ENCODE measurements around the gene SASH1. TPM values are rescaled to one million over a fixed set of nuclear protein-coding genes. Genes with fewer than 3 reads are reported as not detected.

Gene SASH1
- total RNA-seq, 4 donors from 2014 or later = 132 to 238 (median 160) TPM

DNA sequence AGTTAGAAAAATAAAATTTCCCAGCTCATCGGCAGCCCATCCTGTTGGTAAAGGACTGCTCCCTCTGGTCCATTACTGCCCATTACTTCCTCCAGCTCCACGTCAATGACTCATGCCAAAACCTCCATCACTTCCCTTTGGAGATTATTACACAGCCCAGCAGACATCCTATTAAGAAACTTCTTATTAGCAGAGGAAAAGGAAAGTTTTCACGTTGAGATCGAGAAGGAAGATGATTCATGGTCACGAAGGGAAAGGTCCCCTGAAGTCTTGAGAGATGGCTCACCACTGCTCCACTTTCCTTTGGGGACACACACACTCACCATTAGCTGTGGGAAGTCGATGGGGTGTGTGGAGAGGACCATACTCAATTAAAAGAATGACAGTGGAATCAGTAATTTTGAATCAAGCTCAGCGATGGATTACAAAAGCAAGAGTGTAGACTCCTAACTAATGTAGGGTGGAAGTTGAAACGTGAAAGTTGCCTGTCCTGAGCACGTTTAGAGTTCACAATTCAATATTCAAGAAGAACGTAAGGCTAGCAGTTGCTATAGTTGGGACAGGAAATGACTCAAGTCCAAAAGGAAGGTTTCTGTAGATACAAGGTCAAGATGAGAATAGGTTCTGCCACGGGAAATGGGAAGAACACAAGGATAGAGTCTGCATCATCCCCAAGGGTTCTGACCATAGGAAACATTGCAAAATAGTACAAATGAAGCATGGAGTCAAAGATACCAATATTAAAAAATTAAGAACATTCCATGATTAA, 21.6 kb downstream of the SASH1 start:
- Histone ChIP-seq H3K27ac (peak overlapping the region in 3 of 4 donors; percentile 30 to 83 (median 56)), H3K9me3 (no peaks in the 10 kb centered on the region), H3K27me3 (no peaks in the 10 kb centered on the region), H3K4me1 (peaks cover 0 to 49% (median 7%) of the 10 kb centered on the region in 4 donors), H3K36me3 (no peaks in the 10 kb centered on the region), H3K4me3 (no peak overlapping the region)
- 64 to 77% methylated on average over 11 of the region's 11 CpGs for WGBS, 2 donors
- TF ChIP-seq, protein P1, sequence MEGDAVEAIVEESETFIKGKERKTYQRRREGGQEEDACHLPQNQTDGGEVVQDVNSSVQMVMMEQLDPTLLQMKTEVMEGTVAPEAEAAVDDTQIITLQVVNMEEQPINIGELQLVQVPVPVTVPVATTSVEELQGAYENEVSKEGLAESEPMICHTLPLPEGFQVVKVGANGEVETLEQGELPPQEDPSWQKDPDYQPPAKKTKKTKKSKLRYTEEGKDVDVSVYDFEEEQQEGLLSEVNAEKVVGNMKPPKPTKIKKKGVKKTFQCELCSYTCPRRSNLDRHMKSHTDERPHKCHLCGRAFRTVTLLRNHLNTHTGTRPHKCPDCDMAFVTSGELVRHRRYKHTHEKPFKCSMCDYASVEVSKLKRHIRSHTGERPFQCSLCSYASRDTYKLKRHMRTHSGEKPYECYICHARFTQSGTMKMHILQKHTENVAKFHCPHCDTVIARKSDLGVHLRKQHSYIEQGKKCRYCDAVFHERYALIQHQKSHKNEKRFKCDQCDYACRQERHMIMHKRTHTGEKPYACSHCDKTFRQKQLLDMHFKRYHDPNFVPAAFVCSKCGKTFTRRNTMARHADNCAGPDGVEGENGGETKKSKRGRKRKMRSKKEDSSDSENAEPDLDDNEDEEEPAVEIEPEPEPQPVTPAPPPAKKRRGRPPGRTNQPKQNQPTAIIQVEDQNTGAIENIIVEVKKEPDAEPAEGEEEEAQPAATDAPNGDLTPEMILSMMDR (IDR thresholded peaks at IDR 0.05) = no peak
- TF ChIP-seq POLR2A (IDR thresholded peaks at IDR 0.05) (no peak), EP300 (IDR thresholded peaks at IDR 0.05) (peak; percentile 51 to 80)
- no peak for DNase-seq (ENCODE audit: low spot score in 2 of 2)

DNA sequence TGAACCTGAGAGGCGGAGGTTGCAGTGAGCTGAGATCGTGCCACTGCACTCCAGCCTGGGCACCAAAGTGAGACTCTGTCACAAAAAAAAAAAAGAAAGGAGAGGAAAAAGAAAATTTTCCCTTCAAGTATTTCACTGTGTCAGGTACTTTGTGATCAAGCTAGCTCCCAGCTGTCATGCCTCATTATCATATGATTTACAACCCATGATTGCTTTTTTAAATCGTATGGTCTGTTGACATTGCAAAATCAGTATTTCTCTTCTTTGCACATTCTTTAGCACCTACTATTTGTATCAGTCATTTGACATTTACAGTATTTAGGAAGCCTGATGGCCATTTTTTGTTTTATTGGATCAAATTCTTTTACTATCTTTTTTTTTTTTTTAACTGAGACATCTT, 22.4 kb downstream of the SASH1 start:
- 81 to 83% methylated on average over 3 of the region's 3 CpGs for WGBS, 2 donors
- no peak for TF ChIP-seq POLR2A (IDR thresholded peaks at IDR 0.05)
- TF ChIP-seq EP300 (IDR thresholded peaks at IDR 0.05) = no peak
- TF ChIP-seq, protein P1 (IDR thresholded peaks at IDR 0.05) = no peak
- peak overlapping the region in 3 of 4 donors; percentile 1 to 83 (median 30) for H3K27ac ChIP-seq
- H3K36me3 ChIP-seq = no peaks in the 10 kb centered on the region
- H3K4me3 ChIP-seq = no peak overlapping the region
- no peaks in the 10 kb centered on the region for H3K27me3 ChIP-seq
- no peak for DNase-seq (ENCODE audit: low spot score in 2 of 2)
- no peaks in the 10 kb centered on the region for H3K9me3 ChIP-seq
- H3K4me1 ChIP-seq = peaks cover 0 to 47% (median 7%) of the 10 kb centered on the region in 4 donors

DNA sequence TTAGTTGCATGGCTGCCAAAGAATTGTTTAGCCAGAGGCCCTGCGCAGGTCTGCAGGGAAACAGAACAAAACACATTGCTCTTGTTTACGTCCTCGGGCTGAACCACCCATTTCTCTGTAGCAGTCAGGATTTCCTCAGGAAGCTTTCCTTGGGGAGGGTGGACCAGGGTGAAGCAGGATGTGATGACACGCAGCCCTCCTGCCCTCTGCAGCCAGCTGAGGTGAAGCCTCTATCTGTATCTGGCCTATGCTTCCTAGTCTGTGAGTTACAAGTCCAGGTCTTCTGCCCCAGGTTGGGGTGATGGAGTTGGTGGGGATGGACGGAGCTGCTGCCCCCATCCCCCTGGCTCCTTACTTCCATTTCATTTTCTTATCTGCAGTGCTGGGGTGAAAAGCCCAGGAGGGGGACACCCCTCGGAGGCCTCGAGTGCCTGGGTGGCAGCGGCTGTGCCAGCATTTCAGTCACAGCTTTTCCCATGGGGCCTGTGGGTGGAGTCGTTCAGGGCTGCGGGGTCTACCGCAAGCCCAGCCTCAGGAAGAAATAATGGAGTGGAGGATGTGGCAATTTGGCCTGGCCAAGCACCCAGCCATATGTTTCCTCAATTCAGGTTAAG, 24.9 kb downstream of the SASH1 start:
- H3K36me3 ChIP-seq = no peaks in the 10 kb centered on the region
- H3K4me3 ChIP-seq = no peak overlapping the region
- H3K9me3 ChIP-seq = no peaks in the 10 kb centered on the region
- WGBS, 2 donors = 50% methylated on average over 11 of the region's 11 CpGs
- no peaks in the 10 kb centered on the region for H3K27me3 ChIP-seq
- peak; percentile 47 to 65 for DNase-seq (ENCODE audit: low spot score in 2 of 2)
- peak overlapping the region; percentile 42 to 83 (median 55) for H3K27ac ChIP-seq
- H3K4me1 ChIP-seq = peaks cover 0 to 50% (median 11%) of the 10 kb centered on the region in 4 donors
- TF ChIP-seq, protein P1 (IDR thresholded peaks at IDR 0.05) = no peak
- TF ChIP-seq POLR2A (IDR thresholded peaks at IDR 0.05) = no peak
- peak; percentile 77 to 88 for TF ChIP-seq EP300 (IDR thresholded peaks at IDR 0.05)

GRCh38 chr6:148370176-148370575, 27.5 kb downstream of the SASH1 start:
- TF ChIP-seq EP300 (IDR thresholded peaks at IDR 0.05) (no peak), POLR2A (IDR thresholded peaks at IDR 0.05) (no peak)
- TF ChIP-seq, protein P1 (IDR thresholded peaks at IDR 0.05) = no peak
- H3K27ac ChIP-seq = no peak overlapping the region
- no peaks in the 10 kb centered on the region for H3K36me3 ChIP-seq
- peaks cover 0 to 39% (median 11%) of the 10 kb centered on the region in 4 donors for H3K4me1 ChIP-seq
- DNase-seq (ENCODE audit: low spot score in 2 of 2) = no peak
- WGBS, 2 donors = 100% methylated on average over 2 of the region's 2 CpGs
- H3K27me3 ChIP-seq = no peaks in the 10 kb centered on the region
- H3K4me3 ChIP-seq = no peak overlapping the region
- H3K9me3 ChIP-seq = no peaks in the 10 kb centered on the region

Data from tibial nerve (tissue), 4 donors.